H1 (cell line): ENCODE measurements around the gene LGI4. TPM values are rescaled to one million over a fixed set of nuclear protein-coding genes. Genes with fewer than 3 reads are reported as not detected.

Experiments used
- CTCF ChIA-PET: fragments of 300-600 bp; sonication (Branson Sonifier 250); formaldehyde crosslinking; loops from one replicate; lab custom pipeline; 2021; ENCODE audit not compliant: partially characterized antibody; lab: Charles Lee
- POLR2A ChIA-PET: fragments of 300-600 bp; sonication (Branson Sonifier 250); formaldehyde crosslinking; loops from one replicate; lab custom pipeline; 2021; ENCODE audit warnings: inconsistent platforms; ENCODE audit not compliant: partially characterized antibody; lab: Charles Lee
- DNase-seq, 2 experiments: peaks; one replicate each; pipeline versions ENCODE4 v3.0.0 to v3.0.0-alpha.2; 2010 to 2022; ENCODE audit warnings: low spot score in 2 of 2, low read depth in 1 of 2, mixed read lengths in 1 of 2
- FAIRE-seq: peaks from 2 replicates; lab custom pipeline; 2011; peaks lifted over from hg19 to GRCh38; lab: Jason Lieb, UNC
- H2AFZ ChIP-seq: 2 replicates; pipeline ENCODE4 v1.8.1; 2012; ENCODE audit warnings: low read length, inconsistent platforms
- H2AK5ac ChIP-seq: 2 replicates; pipeline ENCODE4 v1.6.1; 2013; ENCODE audit warnings: low read depth, low read length
- H2BK120ac ChIP-seq: replicated peaks from 2 replicates; pipeline ENCODE3; 2013; ENCODE audit warnings: low read depth, low read length, inconsistent platforms
- H2BK12ac ChIP-seq: 2 replicates; pipeline ENCODE4 v1.6.1; 2013; ENCODE audit warnings: low read depth, low read length
- H2BK15ac ChIP-seq: 2 replicates; pipeline ENCODE4 v1.6.1; 2013; ENCODE audit warnings: low read length
- H2BK20ac ChIP-seq: 2 replicates; pipeline ENCODE4 v1.6.1; 2013; ENCODE audit warnings: low read length
- H2BK5ac ChIP-seq: 2 replicates; pipeline ENCODE4 v1.6.1; 2013; ENCODE audit warnings: low read depth, low read length
- H3K14ac ChIP-seq: 2 replicates; pipeline ENCODE4 v1.6.1; 2013; ENCODE audit warnings: inconsistent platforms; ENCODE audit not compliant: insufficient read length
- H3K18ac ChIP-seq: 2 replicates; pipeline ENCODE4 v1.6.1; 2013; ENCODE audit warnings: low read length; ENCODE audit errors: extremely low read depth
- H3K23ac ChIP-seq: 2 replicates; pipeline ENCODE4 v1.6.1; 2013; ENCODE audit warnings: inconsistent platforms; ENCODE audit not compliant: insufficient read length
- H3K23me2 ChIP-seq: 2 replicates; pipeline ENCODE4 v1.6.1; 2013; ENCODE audit warnings: low read depth, low read length
- H3K27ac ChIP-seq: 2 replicates; pipeline ENCODE4 v1.6.1; 2011; ENCODE audit warnings: low read depth, low read length, inconsistent platforms
- H3K27me3 ChIP-seq, 4 experiments: replicated peaks in 1 of 4; 1 replicate in 1 of 4; 2 replicates in 3 of 4; pipeline versions ENCODE4 v1.6.1 to v1.8.1; 2011 to 2013; ENCODE audit warnings: low read length in 3 of 4, mild to moderate bottlenecking in 3 of 4, inconsistent platforms in 2 of 4, mixed read lengths in 2 of 4, moderate library complexity in 1 of 4; ENCODE audit not compliant: control insufficient read depth in 3 of 4, insufficient read depth in 3 of 4; ENCODE audit errors: extremely low read depth in 1 of 4
- H3K36me3 ChIP-seq, 4 experiments: 2 replicates each; pipeline versions ENCODE4 v1.6.1 to v1.8.1; 2011 to 2013; ENCODE audit warnings: mild to moderate bottlenecking in 4 of 4, low read length in 3 of 4, moderate library complexity in 2 of 4, control low read depth in 1 of 4, inconsistent platforms in 1 of 4; ENCODE audit not compliant: insufficient read depth in 4 of 4, control insufficient read depth in 2 of 4
- H3K4ac ChIP-seq: replicated peaks from 2 replicates; pipeline ENCODE3; 2013; ENCODE audit warnings: low read length, low read depth, mixed read lengths, inconsistent platforms; ENCODE audit not compliant: insufficient read length
- H3K4me1 ChIP-seq, 4 experiments: replicated peaks in 1 of 4; 1 replicate in 1 of 4; 2 replicates in 3 of 4; pipeline versions ENCODE4 v1.6.1 to v1.8.1; 2011 to 2013; ENCODE audit warnings: low read length in 3 of 4, inconsistent platforms in 2 of 4, mixed read lengths in 1 of 4; ENCODE audit not compliant: insufficient read depth in 4 of 4, control insufficient read depth in 3 of 4
- H3K4me2 ChIP-seq, 2 experiments: 2 replicates each; pipeline versions ENCODE4 v1.6.1 to v1.8.1; 2011 to 2013; ENCODE audit warnings: low read depth in 2 of 2, low read length in 2 of 2, control low read depth in 1 of 2, inconsistent platforms in 1 of 2, mild to moderate bottlenecking in 1 of 2; ENCODE audit not compliant: insufficient read depth in 1 of 2
- H3K4me3 ChIP-seq, 4 experiments: fragments of 200-600, 300-600 bp in 1 of 4; sonication (generic), shearing (Covaris generic), sonication (Bioruptor Twin) in 1 of 4; 2 replicates each; pipeline versions ENCODE4 v1.5.1 to v1.8.1; 2011 to 2016; ENCODE audit warnings: low read length in 4 of 4, low read depth in 3 of 4, control low read depth in 2 of 4, inconsistent platforms in 2 of 4, mild to moderate bottlenecking in 2 of 4, mixed read lengths in 1 of 4, moderate library complexity in 1 of 4; ENCODE audit not compliant: insufficient read depth in 2 of 4; ENCODE audit errors: extremely low read depth in 1 of 4
- H3K56ac ChIP-seq: replicated peaks from 2 replicates; pipeline ENCODE3; 2013; ENCODE audit warnings: low read depth, mild to moderate bottlenecking, mixed read lengths, low read length, inconsistent platforms; ENCODE audit not compliant: insufficient read length
- H3K79me1 ChIP-seq: 2 replicates; pipeline ENCODE4 v1.6.1; 2013; ENCODE audit warnings: low read depth, low read length, control low read depth
- H3K79me2 ChIP-seq, 2 experiments: 2 replicates each; pipeline versions ENCODE4 v1.6.1 to v1.8.1; 2012 to 2013; ENCODE audit warnings: low read length in 2 of 2, mild to moderate bottlenecking in 2 of 2, inconsistent platforms in 1 of 2; ENCODE audit not compliant: insufficient read depth in 2 of 2, control insufficient read depth in 1 of 2
- H3K9ac ChIP-seq, 4 experiments: replicated peaks in 1 of 4; 1 replicate in 1 of 4; 2 replicates in 3 of 4; pipeline versions ENCODE4 v1.6.1 to v1.8.1; 2011 to 2013; ENCODE audit warnings: low read depth in 3 of 4, low read length in 3 of 4, control low read depth in 2 of 4, mild to moderate bottlenecking in 2 of 4, moderate library complexity in 2 of 4, inconsistent platforms in 1 of 4; ENCODE audit errors: extremely low read depth in 1 of 4
- H3K9me3 ChIP-seq, 2 experiments: 2 replicates each; pipeline versions ENCODE4 v1.6.1 to v1.8.1; 2012 to 2013; ENCODE audit warnings: mild to moderate bottlenecking in 2 of 2, moderate library complexity in 2 of 2, control low read depth in 1 of 2, inconsistent platforms in 1 of 2, low read depth in 1 of 2, low read length in 1 of 2, mixed read lengths in 1 of 2; ENCODE audit not compliant: insufficient read depth in 2 of 2
- H4K20me1 ChIP-seq, 2 experiments: replicated peaks in 1 of 2; 2 replicates each; pipeline versions ENCODE3 to v1.8.1; 2011 to 2013; ENCODE audit warnings: inconsistent platforms in 2 of 2, low read length in 2 of 2, mild to moderate bottlenecking in 1 of 2; ENCODE audit not compliant: insufficient read depth in 2 of 2, control insufficient read depth in 1 of 2
- H4K5ac ChIP-seq: 2 replicates; pipeline ENCODE4 v1.6.1; 2013; ENCODE audit warnings: low read length, low read depth, mixed read lengths, inconsistent platforms; ENCODE audit not compliant: insufficient read length
- H4K8ac ChIP-seq: 2 replicates; pipeline ENCODE4 v1.8.0; 2013; ENCODE audit warnings: mild to moderate bottlenecking, moderate library complexity, low read length, inconsistent platforms; ENCODE audit not compliant: insufficient read depth; ENCODE audit errors: extremely low read depth
- H4K91ac ChIP-seq: replicated peaks from 2 replicates; pipeline ENCODE3; 2013; ENCODE audit warnings: low read length, mixed read lengths, inconsistent platforms; ENCODE audit not compliant: insufficient read length
- POLR2AphosphoS5 ChIP-seq: IDR thresholded peaks from 2 replicates; pipeline ENCODE4 v1.6.1; 2011; ENCODE audit warnings: low read depth, low read length
- WGBS, 2 experiments: shearing (Covaris generic) in 1 of 2; methylation state at CpG; one replicate each; pipeline versions ENCODE4 v1.1.6 to v1.1.7; 2013 to 2015; ENCODE audit warnings: low lambda C conversion rate in 2 of 2, mixed read lengths in 2 of 2, inconsistent platforms in 1 of 2, low coverage in 1 of 2, missing lambda C conversion rate in 1 of 2; ENCODE audit not compliant: insufficient replicate concordance in 2 of 2, insufficient coverage in 1 of 2, insufficient read length in 1 of 2; ENCODE audit errors: extremely low coverage in 1 of 2, missing lambda C conversion rate in 1 of 2; 5-methylcytosine and 5-hydroxymethylcytosine counted together
- polyA plus RNA-seq, 7 experiments: library from polyadenylated mRNA; depleted of rRNA in 3 of 7; stranded (reverse) in 5 of 7; unstranded in 2 of 7; fragments of >200 nt in 5 of 7; fragments of 200-250 nt in 2 of 7; gene quantifications; 1 replicate in 5 of 7; 2 replicates in 1 of 7; 4 replicates in 1 of 7; pipeline versions ENCODE4 v1.2.1 to v1.2.3, GENCODE V29; 2011 to 2013; ENCODE audit warnings: missing spikeins in 2 of 7, mixed read lengths in 2 of 7
- total RNA-seq: library from RNA; stranded (reverse); fragmentation: NEBNext Ultra II Directional; extraction: Animal tissue kit (Norgen Biotek cat#: 25700); gene quantifications from 2 replicates; pipeline ENCODE4 v1.2.1, GENCODE V29; 2021

The LGI4 gene
- total and polyA plus RNA-seq, 2 of the 8 experiments (the other 6 are each of a cell fraction or from before 2014, with no cell fraction given) = 2.0 to 8.2 TPM

DNA sequence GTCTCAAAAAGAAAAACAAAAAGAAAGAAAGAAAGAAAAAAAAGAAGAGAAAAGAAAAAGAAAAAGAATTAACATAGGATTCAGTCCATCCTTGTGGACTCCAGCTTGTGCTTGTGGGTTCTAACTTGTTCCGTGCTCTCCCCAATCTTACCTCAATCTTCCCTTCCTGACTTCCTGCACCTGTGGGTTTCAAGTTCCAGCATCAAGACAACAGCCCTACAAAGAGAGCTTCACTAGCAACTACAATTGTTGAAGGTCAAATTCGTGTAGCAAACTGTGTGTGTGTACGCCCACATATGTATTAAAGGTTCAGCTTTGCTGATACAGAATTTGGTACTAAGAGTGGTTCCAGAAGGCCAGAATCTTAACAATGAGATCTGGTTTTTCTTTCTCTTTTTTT is 45.0 kb upstream of the LGI4 start:
- no peak for DNase-seq
- 91% methylated on average over 3 of the region's 3 CpGs; no CpG with 5 or more reads in 1 of the 2 experiments for WGBS, 2 experiments

More for the DNA sequence above, 45.0 kb upstream of the LGI4 start:
- Histone ChIP-seq H3K79me2 (no peaks in the 10 kb centered on the region), H3K23ac (no peak overlapping the region), H3K27me3 (no peaks in the 10 kb centered on the region; a peak in 1 of 7 replicates), H3K27ac (no peak overlapping the region), H3K56ac (no peak overlapping the region), H3K4me1 (no peaks in the 10 kb centered on the region), H3K9ac (no peak overlapping the region), H2BK5ac (no peak overlapping the region), H4K8ac (no peak overlapping the region), H2BK12ac (no peak overlapping the region), H3K4me3 (no peak overlapping the region), H3K4ac (no peak overlapping the region), H3K9me3 (no peaks in the 10 kb centered on the region), H4K91ac (no peak overlapping the region), H2AK5ac (no peak overlapping the region), H3K4me2 (no peak overlapping the region), H4K20me1 (no peaks in the 10 kb centered on the region), H2AFZ (no peak overlapping the region), H3K36me3 (no peaks in the 10 kb centered on the region), H2BK20ac (no peak overlapping the region), H2BK15ac (no peak overlapping the region), H3K23me2 (no peaks in the 10 kb centered on the region), H4K5ac (no peak overlapping the region), H2BK120ac (no peak overlapping the region), H3K14ac (no peak overlapping the region), H3K18ac (no peak overlapping the region), H3K79me1 (no peaks in the 10 kb centered on the region)
- ChIA-PET POLR2A (interaction anchor here (1.0 to 5.0 kb wide), 4 partner anchors 7 to 84 kb away, joined by 3 to 28 read pairs (median 4); no protein-coding TSS in a partner anchor), CTCF (interaction anchor here (0.7 to 2.7 kb wide), 3 partner anchors 11 to 37 kb away, joined by 3 to 16 read pairs (median 4); no protein-coding TSS in a partner anchor)
- no peak for FAIRE-seq
- TF ChIP-seq POLR2AphosphoS5 = no peak
